SK-N-MC (cell line): ENCODE data around the gene STRIT1.

Source experiments
- EZH2 ChIP-seq: fragments of 200-600 bp; sonication (generic); IDR thresholded peaks from one replicate; pipeline ENCODE4 v1.6.1; 2017; ENCODE audit warnings: antibody characterized with exemption
- FOXP2 ChIP-seq: optimal IDR thresholded peaks from 2 replicates; pipeline ENCODE3; 2011; ENCODE audit warnings: mild to moderate bottlenecking, moderate library complexity; ENCODE audit not compliant: insufficient read depth; ENCODE audit errors: extremely low read length, control extremely low read depth
- POLR2AphosphoS5 ChIP-seq: IDR thresholded peaks from 2 replicates; pipeline ENCODE4 v1.6.1; 2012; ENCODE audit warnings: mild to moderate bottlenecking, low read depth, low read length, borderline replicate concordance

DNA sequence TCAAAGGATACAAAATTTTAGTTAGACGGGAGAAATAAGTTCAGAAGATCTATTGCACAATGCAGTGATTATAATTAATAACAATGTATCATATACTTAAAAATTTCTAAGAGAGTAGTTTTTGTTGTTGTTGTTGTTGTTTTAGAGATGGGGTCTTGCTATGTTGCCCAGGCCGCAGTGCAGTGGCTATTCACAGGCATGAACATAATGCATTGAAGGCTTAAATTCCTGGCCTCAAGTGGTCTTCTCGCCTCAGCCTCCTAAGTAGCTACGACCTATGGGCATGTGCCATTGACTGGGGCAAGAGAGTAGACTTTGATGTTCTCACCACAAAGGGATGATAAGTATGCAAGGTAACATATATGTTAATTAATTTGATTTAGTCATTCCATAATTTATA is 7.5 kb downstream of the STRIT1 start:
- no peak for TF ChIP-seq EZH2
- TF ChIP-seq POLR2AphosphoS5: no peak
- TF ChIP-seq FOXP2: no peak
